EL (cell line): ENCODE data around the gene PTPRM.
A peak's percentile ranks its signal among the peaks of the same experiment; 100 is the strongest.
"Not testable (repeated sequence)": the region's sequence is repeated elsewhere in the genome, so short reads cannot be mapped to it uniquely, and the experiment has no call there.

Source experiments
- DNase-seq: peaks from one replicate; pipeline ENCODE4 v3.0.0-alpha.2; 2016

The PTPRM gene

DNA sequence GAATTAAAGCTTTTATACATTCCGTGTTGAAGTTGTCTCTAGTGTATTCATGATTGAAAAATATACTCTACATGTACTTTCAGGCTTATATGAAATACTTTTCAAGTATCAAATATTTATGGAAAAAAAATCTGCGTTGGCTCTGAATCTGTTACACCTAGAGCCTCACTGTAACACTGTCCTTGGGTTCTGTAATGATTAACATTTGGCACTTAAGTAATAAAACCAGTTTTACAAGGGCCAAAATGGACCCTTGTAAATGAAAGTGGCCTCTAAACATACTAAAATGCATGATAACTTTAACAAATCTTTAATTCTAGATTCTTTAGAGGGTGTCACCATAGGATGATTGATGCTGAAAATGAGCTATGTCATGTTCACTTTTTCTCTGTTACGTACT is 162.8 kb downstream of the PTPRM start:
- no peak for DNase-seq

DNA sequence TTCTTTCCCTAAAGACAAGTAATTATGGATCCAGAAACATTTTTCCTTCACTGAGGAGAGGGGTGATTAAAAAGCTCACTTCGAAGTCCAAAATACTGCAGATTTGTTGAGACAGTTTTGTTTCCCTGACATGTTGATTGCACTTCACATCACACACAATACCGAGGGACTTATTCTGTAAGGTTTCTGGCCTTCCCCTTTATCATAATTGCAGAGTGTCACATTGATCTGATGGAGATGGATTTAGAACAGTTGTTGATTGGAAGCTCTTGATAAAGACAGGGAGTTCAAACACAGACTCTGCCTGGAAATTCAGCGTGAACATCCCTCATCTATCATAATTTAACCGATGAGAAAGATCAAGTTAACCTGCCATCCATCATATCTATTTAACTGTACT is 163.6 kb downstream of the PTPRM start:
- DNase-seq: no peak

DNA sequence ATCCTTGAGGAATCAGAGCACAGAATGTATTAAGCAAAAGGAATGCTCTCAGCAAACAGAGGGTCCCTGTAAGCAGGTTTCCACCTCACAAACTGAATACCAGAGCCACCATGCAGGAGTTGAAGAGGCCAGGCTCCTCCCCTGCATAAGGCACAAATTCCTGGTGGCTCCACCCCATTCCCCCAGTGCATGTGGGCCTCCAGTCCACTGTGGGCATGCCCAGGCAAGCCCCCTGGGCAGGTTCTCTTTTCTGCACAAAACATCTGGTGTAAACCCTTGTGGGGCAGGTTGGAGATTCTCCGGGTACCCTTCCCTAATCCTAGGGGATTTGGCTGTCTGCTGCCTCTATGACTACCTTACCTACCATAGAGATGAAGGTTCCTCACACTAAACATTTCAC is 166.5 kb downstream of the PTPRM start:
- peak; percentile 28 for DNase-seq

DNA sequence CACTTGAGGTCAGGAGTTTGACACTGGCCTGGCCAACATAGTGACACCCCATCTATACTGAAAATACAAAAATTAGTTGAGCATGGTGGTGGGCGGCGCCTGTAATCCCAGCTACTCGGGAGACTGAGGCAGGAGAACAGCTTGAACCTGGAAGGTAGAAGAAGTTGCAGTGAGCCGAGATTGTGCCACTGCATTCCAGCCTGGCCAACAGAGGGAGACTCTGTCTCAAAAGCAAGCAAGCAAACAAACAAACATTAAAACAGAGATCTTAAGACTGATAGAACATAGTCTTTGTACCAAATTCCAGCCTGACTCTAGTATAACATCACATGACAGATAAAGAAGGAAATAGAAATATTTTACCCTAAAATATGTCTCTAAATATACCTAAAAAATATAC is 168.1 kb downstream of the PTPRM start:
- no peak for DNase-seq

DNA sequence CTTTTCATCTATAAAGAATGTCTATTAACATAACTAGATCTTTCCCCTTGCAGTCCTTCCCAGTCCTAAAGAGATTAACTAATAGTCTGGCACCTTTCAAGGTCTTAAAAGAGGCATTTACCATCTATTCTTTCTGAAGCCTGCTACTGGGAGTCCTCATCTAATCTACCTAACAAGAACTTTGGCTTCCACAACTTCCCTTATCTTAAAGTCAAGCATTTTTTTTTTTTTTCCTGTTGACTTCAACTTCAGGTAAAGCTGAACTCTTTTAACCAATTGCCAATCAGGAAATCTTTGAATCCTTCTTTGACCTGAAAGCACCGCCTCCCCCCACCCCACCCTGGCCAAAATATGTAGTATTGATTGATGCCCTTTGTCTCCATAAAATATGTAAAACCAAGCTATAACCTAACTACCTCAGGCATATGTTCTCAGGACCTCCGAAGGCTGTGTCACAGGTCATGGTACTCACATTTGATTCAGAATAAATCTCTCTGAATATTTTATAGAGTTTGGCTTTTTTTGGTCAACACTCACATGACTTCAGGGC is 168.6 kb downstream of the PTPRM start:
- no peak for DNase-seq

DNA sequence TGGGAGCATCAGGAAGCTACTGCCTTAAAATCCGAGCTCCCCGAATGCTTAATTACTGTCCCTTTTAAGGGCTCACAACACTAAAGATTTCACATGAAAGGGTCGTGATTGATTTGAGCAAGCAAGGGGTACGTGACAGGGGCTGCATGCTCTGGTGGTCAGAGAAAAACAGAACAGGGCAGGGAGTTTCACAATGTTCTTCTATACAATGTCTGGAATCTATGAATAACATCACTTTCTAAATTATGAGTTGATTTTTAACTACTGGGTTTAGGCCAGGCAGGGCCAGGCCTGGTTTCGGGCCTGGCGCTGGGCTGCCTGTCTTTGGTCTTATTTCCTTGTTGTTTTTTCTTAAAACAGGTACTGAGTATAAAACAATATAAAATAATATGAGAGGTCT is 169.4 kb downstream of the PTPRM start:
- not testable (repeated sequence) for DNase-seq

DNA sequence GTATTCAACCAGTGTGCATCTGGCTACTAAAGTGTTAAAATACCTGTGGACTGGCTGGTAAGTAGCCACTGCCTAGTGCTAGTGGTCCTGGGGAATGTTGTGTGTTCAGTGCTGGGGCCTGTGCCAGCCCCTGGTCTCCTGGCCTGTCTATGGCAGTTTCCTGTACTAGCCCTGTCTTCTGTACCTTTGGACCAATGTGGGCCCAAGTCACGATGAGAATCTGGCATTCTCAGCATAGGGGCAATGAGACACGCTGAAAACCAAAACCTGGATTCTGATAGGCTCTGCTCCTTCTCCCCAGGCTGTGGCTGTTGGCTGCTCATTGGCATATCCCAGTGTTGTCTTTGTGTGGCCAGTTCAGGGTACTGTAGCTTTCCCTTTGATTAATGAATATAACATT is 170.4 kb downstream of the PTPRM start:
- DNase-seq: no peak

DNA sequence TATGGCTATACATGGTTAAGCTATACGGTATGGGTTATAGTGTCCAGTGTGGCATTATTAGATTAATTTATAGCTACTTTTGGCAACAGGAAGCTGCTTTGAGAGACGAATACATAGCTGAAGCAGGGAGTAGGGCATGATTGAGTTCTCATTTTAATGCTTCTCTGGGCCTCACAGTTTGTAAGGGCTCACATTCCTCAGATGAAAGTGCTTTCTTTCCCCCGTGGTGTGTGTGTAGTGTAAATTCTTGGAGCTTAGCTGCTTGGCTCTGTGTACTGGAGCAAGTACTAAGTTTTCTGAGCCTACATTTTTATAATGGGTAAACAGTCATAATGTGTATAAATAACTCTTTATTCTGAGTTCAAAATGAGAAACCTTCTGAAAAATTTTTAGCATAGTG is 173.7 kb downstream of the PTPRM start:
- no peak for DNase-seq

DNA sequence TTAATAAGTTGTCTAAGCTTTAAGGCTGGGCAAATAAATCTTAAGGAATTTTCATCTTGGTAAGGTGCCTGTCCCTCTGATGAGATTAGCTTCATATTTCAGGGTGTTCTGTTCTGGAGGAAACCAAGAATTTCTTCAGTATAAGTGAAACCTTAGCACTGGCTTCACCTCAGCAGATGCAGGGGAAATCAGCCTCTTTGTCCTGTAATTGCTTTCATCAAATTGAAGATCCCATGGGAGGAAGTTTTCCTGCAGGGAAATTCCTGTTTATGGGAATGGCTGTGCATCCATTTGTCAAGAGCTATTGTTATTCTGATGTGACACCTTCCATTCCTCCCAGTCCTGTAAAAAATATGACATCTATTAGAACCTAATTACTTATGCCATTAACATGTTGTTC is 174.5 kb downstream of the PTPRM start:
- no peak for DNase-seq

DNA sequence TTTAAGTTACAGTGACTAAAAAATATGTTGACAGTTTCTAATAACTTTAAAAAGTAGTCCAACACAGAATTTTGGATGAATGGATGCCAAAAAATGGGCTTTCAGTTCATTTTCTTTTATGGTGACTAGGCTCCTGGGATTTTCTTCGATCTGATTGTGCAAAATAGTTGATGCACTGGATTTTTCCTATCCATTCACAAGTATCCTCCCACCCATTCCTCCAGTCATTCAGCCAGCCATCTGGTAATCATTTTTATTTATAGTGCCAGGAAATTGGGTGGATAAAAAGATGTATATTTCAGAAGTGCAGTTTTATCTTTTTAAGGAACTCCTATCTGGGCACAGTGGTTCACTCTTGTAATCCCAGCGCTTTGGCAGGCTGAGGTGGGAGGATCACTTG is 175.1 kb downstream of the PTPRM start:
- DNase-seq: no peak

DNA sequence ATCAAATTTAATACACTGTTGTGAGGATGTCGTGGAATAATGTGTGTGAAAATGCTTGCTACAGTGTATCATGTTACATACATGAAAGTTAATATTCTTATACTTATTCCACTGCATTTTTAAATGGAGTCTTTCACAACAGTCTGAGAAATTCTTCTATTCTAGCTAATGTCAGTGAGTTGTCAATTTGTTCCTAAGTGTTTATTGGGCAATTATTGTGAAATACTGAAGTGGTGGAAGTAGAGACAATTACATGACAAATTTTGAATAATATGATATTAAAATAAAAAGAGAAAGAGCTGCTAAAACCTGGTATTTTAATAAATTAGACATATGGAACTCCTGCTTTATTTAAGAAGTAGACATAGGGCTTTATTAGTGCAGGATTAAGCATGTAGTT is 176.1 kb downstream of the PTPRM start:
- DNase-seq: no peak

DNA sequence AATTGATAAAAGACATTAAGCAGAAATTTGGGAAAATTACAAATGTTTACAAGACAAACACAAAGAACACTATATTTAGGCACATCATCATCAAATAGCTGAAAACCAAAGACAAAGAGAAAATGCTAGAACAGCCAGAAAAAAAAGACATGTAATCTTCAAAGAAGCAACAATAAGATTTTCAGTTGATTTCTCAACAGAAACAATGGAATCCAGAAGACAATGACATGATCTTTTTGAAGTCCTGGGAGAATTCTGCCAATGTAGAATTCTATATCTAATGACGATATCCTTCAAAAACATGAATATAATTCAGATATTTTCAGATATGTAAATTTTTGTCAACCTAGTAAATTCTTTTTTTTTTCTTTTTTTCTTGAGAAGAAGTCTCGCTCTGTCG is 179.0 kb downstream of the PTPRM start:
- DNase-seq: no peak

DNA sequence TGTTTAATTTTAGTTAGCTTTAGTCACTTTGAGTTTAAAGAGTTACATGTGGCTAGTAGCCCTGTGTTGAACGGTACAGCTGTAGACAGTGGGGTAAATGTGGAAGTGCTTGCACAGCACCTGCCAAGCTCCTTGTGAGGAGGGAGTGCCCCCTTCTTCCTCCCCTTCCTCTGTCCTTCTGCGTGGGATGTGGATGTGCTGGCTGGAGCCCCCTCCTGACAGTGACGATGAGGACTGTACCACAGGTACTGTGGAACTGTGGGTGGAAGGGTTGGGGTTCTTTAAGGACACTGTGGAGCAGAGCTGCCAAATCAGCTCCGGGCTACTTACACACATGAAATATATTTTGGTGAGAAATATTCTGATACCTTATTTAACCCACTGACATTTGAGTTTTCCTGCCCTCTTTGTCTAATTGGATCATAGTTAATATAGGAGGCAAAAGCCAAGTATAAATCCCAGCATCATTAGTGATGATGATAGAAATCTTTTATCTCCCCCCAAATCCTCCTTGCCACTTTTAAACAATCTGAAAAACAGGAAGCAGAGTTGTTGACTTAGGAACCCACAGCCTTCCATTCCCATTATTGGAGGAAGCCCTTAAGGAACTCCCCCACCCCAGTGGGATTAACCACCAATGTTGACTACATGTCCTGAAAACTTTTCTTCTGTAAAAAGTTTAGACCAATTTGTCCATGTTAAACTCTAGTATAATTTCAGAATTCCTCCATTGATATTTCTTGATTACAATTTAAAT is 181.3 kb downstream of the PTPRM start:
- DNase-seq: no peak

DNA sequence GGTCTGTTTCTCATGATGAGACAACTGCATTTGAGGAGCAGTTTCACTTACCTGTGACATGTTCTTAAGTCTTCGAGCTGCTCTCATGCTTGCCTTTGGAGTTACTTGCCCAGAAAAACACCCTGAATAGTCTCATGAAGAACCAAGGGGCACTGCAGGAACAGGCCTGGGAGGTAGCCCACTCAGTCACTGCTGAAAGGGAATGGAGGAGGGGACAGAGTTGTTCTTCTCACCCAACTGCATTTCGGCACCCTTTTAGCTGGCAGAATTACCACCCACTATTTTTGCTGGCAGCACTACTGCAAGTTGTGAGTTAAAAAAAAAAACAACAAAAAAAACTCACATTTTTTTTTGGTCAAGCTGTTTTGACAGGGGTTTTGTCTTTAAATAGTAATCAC is 181.9 kb downstream of the PTPRM start:
- DNase-seq: no peak

DNA sequence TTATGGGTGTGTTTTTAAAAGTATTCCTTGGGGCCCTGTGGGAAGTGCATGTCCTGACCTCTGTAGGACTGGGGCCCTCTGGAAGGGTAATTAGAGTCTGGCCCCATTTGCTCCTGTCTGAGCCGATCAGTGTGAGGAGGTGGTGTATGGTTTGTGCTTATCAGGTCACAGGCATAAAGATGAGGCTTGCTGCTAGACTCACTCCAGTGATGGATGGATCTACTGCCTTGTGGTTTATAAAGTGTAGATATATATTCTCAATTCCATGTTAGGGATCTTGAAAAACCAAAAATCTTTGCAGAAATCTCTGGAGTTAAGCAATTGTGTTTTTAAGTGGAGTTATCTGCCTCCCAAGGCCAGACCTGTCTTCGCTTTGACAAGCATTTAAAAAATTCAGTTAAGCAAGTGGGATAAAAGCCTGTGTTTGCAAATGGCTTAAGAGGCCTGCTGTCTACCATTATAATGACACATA is 182.4 kb downstream of the PTPRM start:
- no peak for DNase-seq

DNA sequence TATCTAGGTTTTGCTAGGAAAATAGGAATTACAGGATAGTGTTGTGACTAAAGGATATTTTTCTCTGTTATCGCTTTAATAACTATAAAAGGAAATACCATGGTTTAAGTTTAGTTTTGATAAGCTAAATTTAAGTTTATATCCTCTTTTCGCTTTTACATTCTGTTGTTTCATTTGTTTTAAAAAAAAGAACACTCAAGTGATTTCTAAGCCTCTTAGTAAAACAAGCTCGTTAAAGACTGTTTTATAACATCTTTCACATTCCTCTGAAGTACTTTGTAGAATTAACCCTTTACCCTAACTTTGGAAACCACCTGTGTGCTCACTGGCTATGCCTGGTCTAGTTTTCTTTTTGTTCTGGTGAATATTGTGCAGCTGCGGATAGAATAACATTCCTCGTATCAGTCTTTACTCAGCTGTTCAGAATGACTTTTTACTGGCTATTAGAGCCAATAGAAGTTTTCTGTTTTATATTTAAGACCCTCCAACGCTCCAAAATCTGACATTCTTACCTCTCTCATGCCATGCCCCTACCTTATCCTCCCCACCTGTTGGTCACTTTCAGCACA is 183.1 kb downstream of the PTPRM start:
- DNase-seq: no peak

DNA sequence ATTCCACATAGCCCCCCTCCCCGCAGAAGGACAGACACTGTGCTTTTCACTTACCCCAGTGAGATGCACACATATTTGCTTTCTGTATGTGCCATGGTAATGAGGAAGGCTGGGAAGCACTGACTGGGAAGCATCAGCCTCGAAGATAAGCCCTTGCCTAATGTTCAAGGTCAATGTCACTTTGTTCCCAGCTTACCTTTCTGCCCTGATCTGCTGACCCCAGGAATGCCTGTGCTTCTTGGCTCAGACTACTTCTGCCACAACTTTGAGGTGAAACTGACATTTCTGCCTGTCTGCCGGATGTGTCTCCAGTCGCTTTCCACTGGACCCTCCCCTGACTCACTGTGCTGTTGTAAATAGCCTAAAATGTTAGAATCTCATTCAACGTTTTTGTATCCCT is 183.8 kb downstream of the PTPRM start:
- no peak for DNase-seq

DNA sequence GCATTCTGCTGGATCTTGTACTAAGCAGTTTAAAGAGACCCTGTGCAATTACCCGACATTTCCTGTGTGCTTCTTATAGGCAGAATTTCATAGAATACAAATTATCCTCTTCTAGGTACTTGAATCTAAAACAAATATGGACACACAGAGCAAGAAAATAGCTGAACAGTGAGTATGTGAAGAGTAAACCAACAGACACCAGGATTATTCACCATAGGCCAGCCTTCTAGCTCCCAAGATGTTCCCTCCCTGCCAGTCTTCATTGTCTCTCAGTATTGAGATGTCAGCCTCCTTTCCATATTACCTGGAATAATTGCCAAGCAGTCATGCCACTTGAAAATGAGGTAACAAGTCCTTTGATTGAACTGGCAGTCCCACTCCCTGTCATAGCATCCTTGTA is 187.1 kb downstream of the PTPRM start:
- no peak for DNase-seq

DNA sequence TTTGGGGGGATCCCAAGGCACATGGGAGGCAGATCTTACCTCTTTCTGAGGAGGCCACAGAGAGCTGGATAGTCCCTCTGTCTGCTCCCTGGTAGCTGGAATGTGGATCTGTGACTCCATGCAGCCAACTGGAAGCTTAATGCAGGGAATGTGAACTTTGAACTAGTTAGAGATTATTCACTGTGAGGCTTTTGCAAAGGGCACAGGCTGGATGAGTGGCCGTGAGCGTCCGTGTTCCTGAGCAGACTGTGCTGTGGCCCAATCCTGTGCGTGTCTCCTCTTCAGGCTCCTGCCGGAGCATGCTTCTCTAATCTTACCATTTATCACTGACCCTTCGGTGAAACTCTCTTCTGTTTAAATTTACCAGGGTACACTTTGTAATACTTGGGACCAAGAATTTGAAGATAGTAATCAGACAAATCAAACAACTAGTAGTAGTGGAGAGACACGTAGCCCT is 187.6 kb downstream of the PTPRM start:
- no peak for DNase-seq

DNA sequence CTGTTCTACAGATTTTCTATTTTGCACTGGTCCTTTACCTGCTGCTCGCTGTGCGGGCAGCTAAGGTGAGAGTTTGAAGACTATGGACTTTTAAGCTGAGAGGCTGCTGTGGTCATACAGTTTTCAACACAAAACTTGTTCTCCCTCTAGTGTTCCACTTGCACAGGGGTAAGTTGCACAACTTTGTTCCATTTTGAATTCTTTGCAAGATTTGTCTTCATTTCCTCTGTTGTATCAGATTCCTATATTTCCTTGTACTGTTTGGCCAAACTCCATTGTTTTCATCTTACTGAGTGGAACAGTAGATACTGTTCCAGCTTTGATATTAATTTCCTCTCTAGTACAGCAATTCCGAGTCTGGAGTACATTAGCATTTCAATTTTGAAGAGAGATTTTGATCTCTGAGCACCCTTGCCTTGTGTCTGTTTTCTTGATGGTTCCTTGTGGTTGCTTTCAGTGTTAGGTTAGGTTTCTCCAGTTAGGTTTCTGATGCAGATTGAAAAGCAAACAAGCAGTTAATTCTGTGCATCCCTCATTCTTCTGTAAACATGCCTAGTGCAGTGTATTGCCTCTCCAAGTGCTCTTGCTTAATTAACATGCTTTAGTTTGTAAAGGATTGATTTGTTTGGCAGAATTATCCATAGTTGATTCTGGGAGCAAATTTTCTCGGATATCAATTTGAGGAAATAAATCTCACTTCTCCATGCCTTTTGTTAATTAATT is 188.8 kb downstream of the PTPRM start:
- DNase-seq: no peak

DNA sequence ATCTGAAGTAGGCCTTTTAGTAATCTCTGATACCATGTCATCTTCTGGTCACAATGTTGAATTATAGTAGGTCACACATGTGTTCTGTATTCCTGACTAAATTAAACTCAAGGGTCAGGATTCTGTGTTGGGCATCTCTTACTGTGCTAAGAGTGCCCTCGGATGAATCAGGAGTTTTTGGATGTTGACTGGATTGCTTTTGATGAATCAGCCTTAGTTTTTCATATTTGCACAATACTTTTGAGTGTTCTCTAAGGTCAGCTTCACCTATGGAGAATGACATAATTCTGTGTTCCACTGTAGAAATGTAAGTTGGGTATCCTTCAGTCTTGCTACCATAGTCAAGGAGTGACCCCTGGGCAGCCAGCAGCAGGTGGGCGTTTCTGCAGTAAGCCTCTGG is 190.1 kb downstream of the PTPRM start:
- DNase-seq: no peak

DNA sequence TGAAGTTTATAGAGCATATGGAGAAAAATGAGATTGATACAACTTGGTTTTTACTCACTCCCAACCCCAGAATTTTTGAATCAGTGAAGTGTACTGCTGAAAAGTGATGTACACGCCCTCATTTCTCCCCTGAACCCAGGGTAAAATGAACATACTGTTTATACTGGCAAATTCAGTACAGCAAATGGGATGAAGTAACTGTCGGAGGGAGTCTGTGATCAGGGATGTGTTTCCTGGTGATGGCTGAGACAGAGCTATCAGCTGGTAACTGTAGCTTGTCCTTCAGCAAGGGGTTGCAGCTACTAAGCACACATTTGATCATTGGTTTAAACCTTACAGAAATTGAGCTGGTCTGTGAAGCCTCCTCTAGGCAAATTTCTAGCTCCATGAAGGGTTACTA is 191.6 kb downstream of the PTPRM start:
- DNase-seq: no peak

DNA sequence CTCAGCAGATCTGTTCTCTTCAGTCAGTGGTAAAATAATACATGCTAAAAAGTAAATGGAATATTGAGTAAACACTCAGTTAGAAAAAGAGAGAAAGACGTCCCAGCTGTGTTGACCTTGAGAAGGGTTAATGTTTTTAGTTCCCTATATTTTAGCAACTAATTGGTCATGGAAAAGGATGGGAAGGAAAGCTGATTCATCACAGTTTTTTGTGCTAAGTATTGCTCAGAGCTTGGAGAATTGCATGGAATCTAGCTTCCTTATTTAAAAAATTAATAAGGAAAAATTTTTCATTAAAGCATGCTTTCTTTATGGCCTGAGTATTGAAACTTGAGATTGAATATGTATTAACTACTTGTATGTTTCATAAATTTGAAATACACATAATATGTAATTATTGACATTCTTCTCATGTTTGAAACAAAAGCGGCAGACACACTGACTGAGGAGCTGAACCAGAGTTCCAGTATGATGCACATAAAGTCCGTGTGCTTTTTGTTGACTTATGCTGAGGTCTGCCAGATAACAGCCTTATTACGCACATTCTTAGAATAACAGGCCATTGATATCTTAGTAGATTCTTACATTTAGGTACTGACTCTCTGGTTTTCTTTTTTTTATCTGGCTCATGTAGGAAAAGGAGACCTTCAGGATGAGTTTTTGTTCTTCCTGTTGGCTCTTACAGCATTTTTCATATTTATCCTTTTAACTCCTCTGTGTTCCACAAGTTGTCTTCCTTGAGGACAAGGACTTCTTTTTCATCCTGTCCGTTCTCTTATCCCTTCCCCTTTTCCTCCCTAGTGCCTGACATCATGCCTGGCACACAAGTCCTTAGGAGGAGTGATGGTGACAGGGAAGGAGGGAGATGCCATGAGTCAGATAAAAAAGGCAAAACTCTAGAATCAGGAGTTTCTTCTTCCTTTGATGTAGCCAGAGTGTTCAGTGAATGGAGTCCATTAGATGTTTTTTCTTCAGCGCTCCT is 194.1 kb downstream of the PTPRM start:
- no peak for DNase-seq
